Loucy (cell line): ENCODE data around the gene MECR.

ENCODE experiments used
- CTCF ChIP-seq: fragments of 200-600 bp; sonication (generic); conservative IDR thresholded peaks from 2 replicates; pipeline ENCODE4 v1.5.1; 2014; ENCODE audit warnings: mild to moderate bottlenecking, antibody characterized with exemption, low read length
- EZH2phosphoT487 ChIP-seq: fragments of 200-600 bp; IDR thresholded peaks from 2 replicates; pipeline ENCODE4 v1.6.1; 2018; ENCODE audit warnings: antibody characterized with exemption, mild to moderate bottlenecking, moderate library complexity, borderline replicate concordance

- TF ChIP-seq CTCF = no peak
- no peak for TF ChIP-seq EZH2phosphoT487
Measured at GRCh38 chr1:29232387-29232786, 1.7 kb upstream of the MECR start.
